Erythroblast (primary cell): ENCODE data around the gene FRYL.
A peak's percentile ranks its signal among the peaks of the same experiment; 100 is the strongest.
"Not testable (repeated sequence)": the region's sequence is repeated elsewhere in the genome, so short reads cannot be mapped to it uniquely, and the experiment has no call there.

Source experiments
- DNase-seq, 2 experiments: peaks; one replicate each; lab custom pipeline; 2025; lab: John Stamatoyannopoulos, UW
- GATA1 ChIP-seq: IDR thresholded peaks from 2 replicates; pipeline ENCODE4 v1.6.1; 2011; ENCODE audit warnings: low read depth, mild to moderate bottlenecking, control low read depth, low read length, moderate library complexity
- POLR2A ChIP-seq: IDR thresholded peaks from 2 replicates; pipeline ENCODE4 v1.6.1; 2011; ENCODE audit warnings: mild to moderate bottlenecking, low read length

The FRYL gene

GRCh38 chr4:48664938-48665337 lies 115.1 kb downstream of the FRYL start:
- no peak for DNase-seq
- TF ChIP-seq POLR2A (no peak), GATA1 (no peak)

- TF ChIP-seq GATA1 (no peak), POLR2A (no peak)
Measured at GRCh38 chr4:48661391-48661790, 118.7 kb downstream of the FRYL start.

GRCh38 chr4:48660347-48660746 lies 119.7 kb downstream of the FRYL start:
- TF ChIP-seq POLR2A = no peak
- no peak for TF ChIP-seq GATA1
- no peak for DNase-seq

More at GRCh38 chr4:48661391-48661790, 118.7 kb downstream of the FRYL start:
- DNase-seq = no peak

- no peak for TF ChIP-seq GATA1
- no peak for TF ChIP-seq POLR2A
- DNase-seq = no peak
Measured at GRCh38 chr4:48654015-48654664, 125.9 kb downstream of the FRYL start.

GRCh38 chr4:48653217-48654014 lies 126.7 kb downstream of the FRYL start:
- TF ChIP-seq GATA1 (no peak), POLR2A (no peak)
- peak; percentile 14 to 35 for DNase-seq

- no peak for DNase-seq
- TF ChIP-seq GATA1 = no peak
Measured at GRCh38 chr4:48651914-48652313, 128.2 kb downstream of the FRYL start.

- DNase-seq = no peak
- no peak for TF ChIP-seq POLR2A
- no peak for TF ChIP-seq GATA1
Measured at GRCh38 chr4:48649505-48649904, 130.6 kb downstream of the FRYL start.

GRCh38 chr4:48645225-48645794 lies 134.8 kb downstream of the FRYL start:
- TF ChIP-seq GATA1 = no peak
- TF ChIP-seq POLR2A = no peak
- no peak for DNase-seq

- TF ChIP-seq GATA1 (no peak), POLR2A (no peak)
Measured at GRCh38 chr4:48642421-48643374, 137.4 kb downstream of the FRYL start.

GRCh38 chr4:48641401-48641800 lies 138.7 kb downstream of the FRYL start:
- TF ChIP-seq POLR2A (no peak), GATA1 (no peak)
- no peak for DNase-seq

More at GRCh38 chr4:48642421-48643374, 137.4 kb downstream of the FRYL start:
- DNase-seq = no peak

- no peak for TF ChIP-seq POLR2A
- no peak for TF ChIP-seq GATA1
- no peak for DNase-seq
Measured at GRCh38 chr4:48640699-48641098, 139.4 kb downstream of the FRYL start.

GRCh38 chr4:48640225-48640624 lies 139.9 kb downstream of the FRYL start:
- DNase-seq = no peak
- TF ChIP-seq POLR2A = no peak
- no peak for TF ChIP-seq GATA1

GRCh38 chr4:48639807-48640206 lies 140.3 kb downstream of the FRYL start:
- TF ChIP-seq POLR2A = no peak
- TF ChIP-seq GATA1 = no peak

GRCh38 chr4:48638586-48638985 lies 141.5 kb downstream of the FRYL start:
- not testable (repeated sequence) for DNase-seq

More at GRCh38 chr4:48639807-48640206, 140.3 kb downstream of the FRYL start:
- no peak for DNase-seq

- no peak for TF ChIP-seq POLR2A
- no peak for TF ChIP-seq GATA1
- no peak for DNase-seq
Measured at GRCh38 chr4:48636911-48637310, 143.2 kb downstream of the FRYL start.
